CD8-positive, alpha-beta memory T cell (primary cell): ENCODE results near the gene HAP1. TPM values are rescaled to one million over a fixed set of nuclear protein-coding genes. Genes with fewer than 3 reads are reported as not detected.
"Not testable (repeated sequence)": the region's sequence is repeated elsewhere in the genome, so short reads cannot be mapped to it uniquely, and the experiment has no call there.

ENCODE experiments used
- CTCF ChIA-PET: fragments of 350-600 bp; sonication (Branson Sonifier 250); formaldehyde crosslinking; loops from one replicate; lab custom pipeline; 2021; ENCODE audit warnings: antibody characterized with exemption; lab: Charles Lee
- POLR2A ChIA-PET: fragments of 350-600 bp; sonication (Branson Sonifier 250); formaldehyde crosslinking; loops from one replicate; lab custom pipeline; 2021; ENCODE audit warnings: antibody characterized with exemption; lab: Charles Lee
- DNase-seq, 5 donors: peaks; one replicate each; pipeline versions ENCODE4 v3.0.0 to v3.0.0-alpha.2; 2020 to 2022; ENCODE audit warnings: mixed read lengths in 1 of 5
- H3K27ac ChIP-seq: one replicate; pipeline ENCODE4 v1.7.0; 2013; ENCODE audit warnings: low read depth, mild to moderate bottlenecking, low read length, moderate library complexity
- H3K27me3 ChIP-seq: 2 replicates; pipeline ENCODE4 v1.7.0; 2013; ENCODE audit warnings: low read length, mild to moderate bottlenecking; ENCODE audit not compliant: insufficient read depth, poor library complexity, severe bottlenecking
- H3K36me3 ChIP-seq: 2 replicates; pipeline ENCODE4 v1.7.0; 2013; ENCODE audit warnings: mild to moderate bottlenecking, low read length, moderate library complexity; ENCODE audit not compliant: insufficient read depth
- H3K4me1 ChIP-seq: 2 replicates; pipeline ENCODE4 v1.7.0; 2013; ENCODE audit warnings: mild to moderate bottlenecking, low read length, moderate library complexity; ENCODE audit not compliant: insufficient read depth
- H3K4me3 ChIP-seq: 2 replicates; pipeline ENCODE4 v1.7.0; 2013; ENCODE audit warnings: mild to moderate bottlenecking, low read length
- H3K9me3 ChIP-seq: 2 replicates; pipeline ENCODE4 v1.7.0; 2013; ENCODE audit warnings: mild to moderate bottlenecking, low read length
- H3K27ac Mint-ChIP-seq, 8 donors: one replicate each; pipeline ENCODE4 v1.8.0; 2020 to 2021; ENCODE audit warnings: mixed read lengths in 8 of 8, mild to moderate bottlenecking in 6 of 8, inconsistent platforms in 3 of 8, moderate library complexity in 3 of 8
- H3K27me3 Mint-ChIP-seq, 2 donors: one replicate each; pipeline ENCODE4 v1.8.0; 2020 to 2021; ENCODE audit warnings: mixed read lengths in 2 of 2, mild to moderate bottlenecking in 1 of 2, moderate library complexity in 1 of 2
- H3K36me3 Mint-ChIP-seq, 3 donors: one replicate each; pipeline ENCODE4 v1.8.0; 2020 to 2021; ENCODE audit warnings: mixed read lengths in 3 of 3, inconsistent platforms in 1 of 3, mild to moderate bottlenecking in 1 of 3
- H3K4me1 Mint-ChIP-seq, 3 donors: one replicate each; pipeline ENCODE4 v1.8.0; 2020 to 2021; ENCODE audit warnings: mixed read lengths in 3 of 3, inconsistent platforms in 1 of 3, mild to moderate bottlenecking in 1 of 3
- H3K4me3 Mint-ChIP-seq, 7 donors: one replicate each; pipeline ENCODE4 v1.8.0; 2020 to 2021; ENCODE audit warnings: mixed read lengths in 7 of 7, mild to moderate bottlenecking in 6 of 7, moderate library complexity in 4 of 7, inconsistent platforms in 2 of 7
- H3K9me3 Mint-ChIP-seq, 5 donors: one replicate each; pipeline ENCODE4 v1.8.0; 2020 to 2022; ENCODE audit warnings: mixed read lengths in 5 of 5, mild to moderate bottlenecking in 3 of 5, moderate library complexity in 2 of 5, inconsistent platforms in 1 of 5
- polyA plus RNA-seq: library from polyadenylated mRNA; unstranded; fragments of 300-500 nt; fragmentation: Illumina TruSeq; gene quantifications from one replicate; pipeline ENCODE4 v1.2.3, GENCODE V29; 2021
- total RNA-seq, 2 experiments: library from RNA; stranded (reverse); gene quantifications; one replicate each; pipeline ENCODE4 v1.2.3, GENCODE V29; 2021

The HAP1 gene
- total and polyA plus RNA-seq, 3 experiments from 2014 or later = 0.13 to 0.18 TPM; not detected in 1

DNA sequence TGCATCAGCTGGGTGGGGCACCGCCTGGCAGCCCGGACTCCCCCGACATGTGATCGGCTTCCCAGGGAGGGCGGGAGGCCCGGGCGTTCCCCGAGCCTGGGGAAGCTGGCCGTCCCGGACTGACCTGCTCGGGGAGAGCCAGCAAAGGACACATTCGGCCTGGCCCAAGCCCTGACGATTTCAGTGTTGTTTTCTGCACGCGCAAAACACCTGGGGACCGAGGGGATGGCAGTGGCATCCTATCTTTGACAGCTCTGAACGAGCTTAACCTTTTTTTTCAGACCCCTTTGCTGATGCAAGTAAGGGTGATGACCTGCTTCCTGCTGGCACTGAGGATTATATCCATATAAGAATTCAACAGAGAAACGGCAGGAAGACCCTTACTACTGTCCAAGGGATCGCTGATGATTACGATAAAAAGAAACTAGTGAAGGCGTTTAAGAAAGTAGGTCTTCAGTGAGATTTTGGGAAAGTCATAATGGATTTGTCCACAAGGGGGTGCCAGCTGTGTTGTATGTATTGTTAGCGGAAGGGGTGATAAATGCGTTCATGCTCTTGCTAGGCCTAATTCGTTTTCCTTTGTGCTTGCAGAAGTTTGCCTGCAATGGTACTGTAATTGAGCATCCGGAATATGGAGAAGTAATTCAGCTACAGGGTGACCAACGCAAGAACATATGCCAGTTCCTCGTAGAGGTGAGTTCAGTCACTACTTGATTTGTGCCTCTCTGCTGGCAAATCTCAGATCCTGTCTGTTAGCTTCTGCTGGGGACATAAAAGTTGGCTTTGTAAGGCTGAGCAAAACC is 44.7 kb downstream of the HAP1 start:
- Histone ChIP-seq H3K36me3 (peaks cover 50% of the 10 kb centered on the region), H3K27me3 (no peaks in the 10 kb centered on the region), H3K9me3 (no peaks in the 10 kb centered on the region), H3K4me1 (peaks cover 31% of the 10 kb centered on the region), H3K4me3 (peak overlapping the region; percentile 94), H3K27ac (peak overlapping the region; percentile 100)
- ChIA-PET POLR2A (interaction anchor here (0.5 to 5.5 kb wide), 13 partner anchors 11 to 1470 kb away, joined by 3 to 178 read pairs (median 4); partner anchors contain the start of genes DNAJC7, KLHL11 and WIPF2), CTCF (interaction anchor here (0.6 to 8.7 kb wide), 6 partner anchors 11 to 122 kb away, joined by 3 to 129 read pairs (median 6); partner anchors contain the start of gene P3H4)
- Mint-ChIP-seq H3K4me1 (peaks cover 34 to 47% (median 39%) of the 10 kb centered on the region in 3 donors), H3K27me3 (peaks cover 0 to 17% of the 10 kb centered on the region in 2 donors), H3K4me3 (peak overlapping the region; percentile 96 to 100 (median 98)), H3K27ac (peak overlapping the region; percentile 99 to 100 (median 99)), H3K9me3 (no peaks in the 10 kb centered on the region), H3K36me3 (peaks cover 20 to 62% (median 20%) of the 10 kb centered on the region in 3 donors)
- peak in 4 of 5 donors; percentile 39 to 65 (median 63) for DNase-seq

DNA sequence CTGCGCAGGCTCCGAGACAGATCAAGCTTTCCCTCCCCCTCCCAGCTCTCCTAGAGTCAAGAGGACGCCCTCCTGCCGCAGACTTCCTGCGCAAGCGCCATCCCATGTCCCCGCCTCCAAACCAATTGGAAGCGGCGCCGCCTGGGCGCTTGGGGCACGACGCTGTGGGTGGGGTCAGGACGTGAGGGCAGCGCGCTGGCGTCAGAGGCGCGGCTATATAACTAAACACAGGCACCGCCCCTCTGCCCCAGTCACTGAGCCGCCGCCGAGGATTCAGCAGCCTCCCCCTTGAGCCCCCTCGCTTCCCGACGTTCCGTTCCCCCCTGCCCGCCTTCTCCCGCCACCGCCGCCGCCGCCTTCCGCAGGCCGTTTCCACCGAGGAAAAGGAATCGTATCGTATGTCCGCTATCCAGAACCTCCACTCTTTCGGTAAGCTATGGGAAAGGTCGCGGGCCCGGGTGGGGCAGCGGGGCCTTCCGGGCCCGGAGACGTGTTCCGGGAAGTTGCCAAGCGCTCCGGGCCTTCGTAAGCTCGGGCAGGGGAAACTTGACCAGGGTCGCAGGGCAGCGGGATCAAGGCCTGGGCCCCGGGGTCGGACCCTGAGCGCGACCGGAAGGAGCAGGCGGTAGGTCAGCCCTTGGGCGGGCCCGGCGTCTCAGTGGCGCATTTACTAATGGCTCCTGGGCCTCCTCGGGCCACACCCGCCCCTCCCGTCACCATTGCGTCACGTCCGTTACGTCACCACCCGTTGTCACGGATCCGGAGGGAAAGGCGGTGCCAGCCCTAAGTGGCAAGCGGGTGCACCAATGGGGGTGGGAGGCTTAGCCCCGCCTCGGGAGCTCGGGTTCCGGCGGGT is 45.6 kb downstream of the HAP1 start, which contains the start of gene EIF1:
Gene EIF1 (plus strand): TSS at position 245 of the 856 bp plus-strand sequence. CDS start 154 bp downstream, at position 399.
- Mint-ChIP-seq H3K4me1 (peaks cover 34 to 47% (median 39%) of the 10 kb centered on the region in 3 donors), H3K4me3 (peak within 1 kb of the TSS; percentile 96 to 100 (median 98)), H3K27ac (peak within 1 kb of the TSS; percentile 99 to 100 (median 99)), H3K36me3 (peaks cover 18 to 55% (median 20%) of the 10 kb centered on the region in 3 donors), H3K9me3 (no peaks in the 10 kb centered on the region), H3K27me3 (peaks cover 0 to 15% of the 10 kb centered on the region in 2 donors)
- peaks cover 31% of the 10 kb centered on the region for H3K4me1 ChIP-seq
- peak; percentile 99 to 100 (median 99) for DNase-seq
- no peaks in the 10 kb centered on the region for H3K27me3 ChIP-seq
- H3K4me3 ChIP-seq = peak within 1 kb of the TSS; percentile 94
- POLR2A ChIA-PET = interaction anchor here (0.5 to 5.5 kb wide), 26 partner anchors 10 to 1672 kb away, joined by 3 to 178 read pairs (median 4); partner anchors contain the start of genes DNAJC7, KLHL11, TMEM106A and WIPF2
- CTCF ChIA-PET = interaction anchor here (0.6 to 8.7 kb wide), 7 partner anchors 10 to 123 kb away, joined by 3 to 129 read pairs (median 5); partner anchors contain the start of gene P3H4
- H3K9me3 ChIP-seq = no peaks in the 10 kb centered on the region
- peaks cover 45% of the 10 kb centered on the region for H3K36me3 ChIP-seq
- H3K27ac ChIP-seq = peak within 1 kb of the TSS; percentile 100

DNA sequence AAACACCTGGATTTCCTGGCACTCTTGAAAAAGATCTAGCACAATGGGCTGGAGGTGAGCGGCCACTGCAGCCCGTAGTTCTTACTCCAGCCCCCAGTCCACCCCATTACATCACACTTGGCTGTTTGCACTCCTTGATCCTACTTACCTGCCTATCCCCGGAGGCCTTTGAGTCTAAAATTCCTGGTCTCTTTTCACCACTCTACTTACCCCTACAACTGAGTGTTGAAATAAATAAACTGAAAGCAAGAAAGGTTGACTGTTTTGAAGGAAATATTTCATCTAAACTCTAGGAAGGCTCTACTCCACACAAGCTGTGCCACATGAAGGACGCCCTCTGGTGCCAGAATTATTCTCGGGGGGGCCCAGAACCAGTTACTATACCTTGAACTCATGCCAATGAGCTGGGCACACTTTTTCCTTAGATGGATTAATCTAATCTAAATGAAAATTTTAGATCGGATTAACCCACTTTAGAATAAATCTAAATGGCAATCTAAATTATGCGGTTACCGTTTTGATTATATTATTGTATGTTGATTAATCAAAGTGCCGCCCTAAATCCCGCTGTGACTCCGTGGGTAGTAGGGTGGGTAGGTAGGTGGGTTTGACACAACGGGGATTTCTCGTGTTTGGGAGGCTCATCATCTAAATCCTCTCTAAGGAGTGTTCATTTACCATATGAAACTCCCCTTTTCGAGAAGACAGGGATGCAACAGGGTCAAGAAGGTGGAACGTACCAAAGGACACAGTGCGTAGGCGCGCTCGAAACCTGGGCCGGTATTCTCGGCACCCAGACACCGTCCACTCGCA is 46.4 kb downstream of the HAP1 start:
- Mint-ChIP-seq H3K4me1 (peaks cover 34 to 46% (median 39%) of the 10 kb centered on the region in 3 donors), H3K27me3 (peaks cover 0 to 15% of the 10 kb centered on the region in 2 donors), H3K9me3 (no peaks in the 10 kb centered on the region), H3K27ac (peak overlapping the region; percentile 99 to 100 (median 99)), H3K4me3 (peak overlapping the region; percentile 96 to 100 (median 98)), H3K36me3 (peaks cover 18 to 47% (median 20%) of the 10 kb centered on the region in 3 donors)
- Histone ChIP-seq H3K27ac (peak overlapping the region; percentile 100), H3K36me3 (peaks cover 36% of the 10 kb centered on the region), H3K9me3 (no peaks in the 10 kb centered on the region), H3K27me3 (no peaks in the 10 kb centered on the region), H3K4me3 (peak overlapping the region; percentile 71), H3K4me1 (peaks cover 31% of the 10 kb centered on the region)
- POLR2A ChIA-PET = interaction anchor here (0.6 to 5.5 kb wide), 18 partner anchors 9 to 1673 kb away, joined by 3 to 178 read pairs (median 4); partner anchors contain the start of genes KLHL11 and TMEM106A
- peak in 3 of 5 donors; percentile 38 to 76 (median 49) for DNase-seq
- CTCF ChIA-PET = interaction anchor here (1.0 to 8.7 kb wide), 5 partner anchors 9 to 40 kb away, joined by 5 to 129 read pairs (median 6); no protein-coding TSS in a partner anchor

- H3K36me3 ChIP-seq = peaks cover 20% of the 10 kb centered on the region
- CTCF ChIA-PET = interaction anchor here (2.0 to 8.7 kb wide), 2 partner anchors 9 to 21 kb away, joined by 7 to 129 read pairs; no protein-coding TSS in a partner anchor
- H3K4me3 ChIP-seq = no peak overlapping the region
- H3K27ac ChIP-seq = no peak overlapping the region
- H3K4me1 ChIP-seq = peaks cover 28% of the 10 kb centered on the region
- no peak overlapping the region for H3K4me3 Mint-ChIP-seq
- H3K27me3 ChIP-seq = no peaks in the 10 kb centered on the region
- peaks cover 5 to 29% (median 12%) of the 10 kb centered on the region in 3 donors for H3K36me3 Mint-ChIP-seq
- H3K4me1 Mint-ChIP-seq = peaks cover 22 to 34% (median 24%) of the 10 kb centered on the region in 3 donors
- no peak for DNase-seq
- POLR2A ChIA-PET = no interaction called here
- H3K9me3 ChIP-seq = no peaks in the 10 kb centered on the region
- no peaks in the 10 kb centered on the region for H3K9me3 Mint-ChIP-seq
- H3K27me3 Mint-ChIP-seq = peaks cover 0 to 17% of the 10 kb centered on the region in 2 donors
- peak overlapping the region in 2 of 8 donors; percentile 9 to 72 for H3K27ac Mint-ChIP-seq
These were observed 48.2 kb downstream of the HAP1 start for GRCh38 chr17:41686281-41686680.

DNA sequence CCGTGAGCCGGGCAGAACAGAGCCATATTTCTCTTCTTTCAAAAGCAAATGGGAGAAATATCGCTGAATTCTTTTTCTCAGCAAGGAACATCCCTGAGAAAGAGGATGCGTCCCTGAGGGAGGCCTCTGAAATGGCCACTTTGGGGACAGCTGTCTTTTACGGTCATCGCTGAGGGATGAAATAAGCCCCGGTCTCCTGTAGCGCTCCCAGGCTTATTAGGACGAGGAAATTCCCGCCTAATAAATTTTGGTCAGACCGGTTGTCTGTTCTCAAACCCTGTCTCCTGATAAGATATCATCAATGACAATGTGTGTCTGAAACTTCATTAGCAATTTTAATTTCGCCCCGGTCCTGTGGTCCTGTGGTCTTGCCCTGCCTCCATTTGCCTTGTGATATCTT is 48.7 kb downstream of the HAP1 start:
- H3K27me3 ChIP-seq, H3K4me3 ChIP-seq, H3K4me3 Mint-ChIP-seq, POLR2A ChIA-PET, H3K9me3 Mint-ChIP-seq, H3K9me3 ChIP-seq, DNase-seq, H3K27ac ChIP-seq, H3K27ac Mint-ChIP-seq: not testable (repeated sequence)
- Histone ChIP-seq H3K36me3 (peaks cover 14% of the 10 kb centered on the region), H3K4me1 (peaks cover 23% of the 10 kb centered on the region)
- CTCF ChIA-PET = interaction anchor here (2.0 to 8.7 kb wide), 2 partner anchors 10 to 21 kb away, joined by 7 to 129 read pairs; no protein-coding TSS in a partner anchor
- Mint-ChIP-seq H3K4me1 (peaks cover 17 to 29% (median 19%) of the 10 kb centered on the region in 3 donors), H3K36me3 (peaks cover 5 to 24% (median 10%) of the 10 kb centered on the region in 3 donors), H3K27me3 (peaks cover 0 to 17% of the 10 kb centered on the region in 2 donors)

DNA sequence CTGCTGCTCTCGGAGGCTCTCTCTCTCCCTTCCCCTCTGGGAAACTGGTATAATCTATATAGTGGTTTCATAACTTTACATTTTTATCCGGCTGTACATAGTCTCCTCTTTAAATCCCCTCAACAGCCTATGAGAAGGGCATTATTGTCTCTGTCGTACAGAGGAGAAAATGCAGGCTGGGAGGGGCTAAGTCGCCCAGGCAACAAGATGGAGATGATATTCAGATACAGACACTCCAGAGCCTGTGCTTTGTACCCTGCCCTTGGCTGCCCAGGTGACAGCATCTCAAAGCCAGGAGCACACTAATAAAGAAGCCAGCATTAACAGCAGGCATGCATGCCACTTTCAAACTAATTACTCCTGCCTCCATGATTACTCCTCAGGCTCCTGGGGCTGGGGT is 50.4 kb downstream of the HAP1 start:
- CTCF ChIA-PET = interaction anchor here (8.7 kb wide), 1 partner anchor 19 kb away, joined by 129 read pairs; no protein-coding TSS in a partner anchor

More for the DNA sequence above, 50.4 kb downstream of the HAP1 start:
- H3K9me3 ChIP-seq = no peaks in the 10 kb centered on the region
- no peak overlapping the region for H3K4me3 ChIP-seq
- no peak overlapping the region for H3K27ac ChIP-seq
- no peaks in the 10 kb centered on the region for H3K27me3 ChIP-seq
- no peak for DNase-seq
- POLR2A ChIA-PET = no interaction called here
- H3K9me3 Mint-ChIP-seq = no peaks in the 10 kb centered on the region
- H3K36me3 Mint-ChIP-seq = peaks cover 0 to 7% (median 0%) of the 10 kb centered on the region in 3 donors
- peaks cover 17% of the 10 kb centered on the region for H3K4me1 ChIP-seq
- H3K36me3 ChIP-seq = no peaks in the 10 kb centered on the region
- no peak overlapping the region for H3K4me3 Mint-ChIP-seq
- peaks cover 14 to 26% (median 17%) of the 10 kb centered on the region in 3 donors for H3K4me1 Mint-ChIP-seq
- H3K27ac Mint-ChIP-seq = no peak overlapping the region
- H3K27me3 Mint-ChIP-seq = peaks cover 0 to 6% of the 10 kb centered on the region in 2 donors
